GM13976 (cell line): ENCODE measurements around the gene PHF21A.

ENCODE experiments used
- DNase-seq: peaks from one replicate; pipeline ENCODE4 v3.0.0; 2012; ENCODE audit warnings: low spot score
- in situ Hi-C: fragments of 300-500 bp; cut with MboI; formaldehyde crosslinking; loops from one replicate; pipeline ENCODE4 v1.12.0; 2022; ENCODE audit warnings: low sequenced_read_pairs, mixed read lengths, inconsistent platforms; ENCODE audit not compliant: unreplicated experiment
- TF ChIP-seq, protein P1 (sequence below): IDR thresholded peaks from 2 replicates; pipeline ENCODE4 v1.5.1; 2012; ENCODE audit warnings: borderline replicate concordance, mild to moderate bottlenecking; ENCODE audit not compliant: insufficient read depth; ENCODE audit errors: extremely low read depth, missing control alignments, control extremely low read depth

Gene PHF21A

DNA sequence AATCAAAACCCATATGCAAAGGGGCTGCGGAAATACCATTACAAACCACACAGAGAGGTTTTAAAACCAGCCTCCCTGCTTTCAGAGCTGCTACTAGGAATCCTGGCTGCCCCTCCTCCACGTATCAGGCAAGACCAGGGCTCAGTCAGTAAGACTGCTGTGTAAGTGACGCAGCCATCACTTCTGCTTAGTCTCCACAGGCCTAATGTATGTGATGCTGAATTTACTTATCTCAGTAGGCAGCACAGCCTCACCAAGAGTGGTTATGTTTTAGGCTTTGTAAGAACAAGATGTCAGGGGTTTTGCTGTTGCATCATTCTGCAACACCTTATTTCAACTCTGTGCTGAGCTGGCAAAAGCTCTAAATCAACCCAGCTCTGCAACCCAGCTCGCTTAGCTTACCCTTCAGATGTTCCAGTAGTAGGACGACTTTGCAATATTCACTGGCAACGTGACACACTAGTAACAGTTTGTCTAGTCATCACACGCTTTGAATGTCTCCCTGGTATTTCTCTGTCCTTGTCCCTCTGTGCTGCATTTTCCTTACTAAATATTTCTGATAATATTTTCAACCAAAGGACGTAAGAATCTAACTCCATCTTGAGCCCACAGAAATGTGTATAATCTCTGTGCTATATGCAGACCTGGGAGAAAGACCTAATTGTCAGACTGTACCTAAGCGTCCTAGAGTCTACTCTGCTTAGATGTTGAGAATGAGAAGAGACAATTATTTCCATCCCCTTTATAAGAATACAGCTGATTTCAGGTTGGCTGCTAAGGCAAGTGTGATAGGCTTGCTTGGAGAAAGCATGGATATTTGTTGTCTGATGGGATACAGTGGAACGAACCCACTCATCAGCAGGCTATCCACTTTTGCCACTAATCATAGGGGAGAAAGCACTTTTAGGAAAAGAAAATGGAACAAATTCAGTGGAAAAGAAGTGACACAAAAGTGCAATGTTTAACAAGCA lies 126.6 kb downstream of the PHF21A start:
- TF ChIP-seq, protein P1, sequence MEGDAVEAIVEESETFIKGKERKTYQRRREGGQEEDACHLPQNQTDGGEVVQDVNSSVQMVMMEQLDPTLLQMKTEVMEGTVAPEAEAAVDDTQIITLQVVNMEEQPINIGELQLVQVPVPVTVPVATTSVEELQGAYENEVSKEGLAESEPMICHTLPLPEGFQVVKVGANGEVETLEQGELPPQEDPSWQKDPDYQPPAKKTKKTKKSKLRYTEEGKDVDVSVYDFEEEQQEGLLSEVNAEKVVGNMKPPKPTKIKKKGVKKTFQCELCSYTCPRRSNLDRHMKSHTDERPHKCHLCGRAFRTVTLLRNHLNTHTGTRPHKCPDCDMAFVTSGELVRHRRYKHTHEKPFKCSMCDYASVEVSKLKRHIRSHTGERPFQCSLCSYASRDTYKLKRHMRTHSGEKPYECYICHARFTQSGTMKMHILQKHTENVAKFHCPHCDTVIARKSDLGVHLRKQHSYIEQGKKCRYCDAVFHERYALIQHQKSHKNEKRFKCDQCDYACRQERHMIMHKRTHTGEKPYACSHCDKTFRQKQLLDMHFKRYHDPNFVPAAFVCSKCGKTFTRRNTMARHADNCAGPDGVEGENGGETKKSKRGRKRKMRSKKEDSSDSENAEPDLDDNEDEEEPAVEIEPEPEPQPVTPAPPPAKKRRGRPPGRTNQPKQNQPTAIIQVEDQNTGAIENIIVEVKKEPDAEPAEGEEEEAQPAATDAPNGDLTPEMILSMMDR, result no peak
- no peak for DNase-seq
- in situ Hi-C loops, result no loop called here

DNA sequence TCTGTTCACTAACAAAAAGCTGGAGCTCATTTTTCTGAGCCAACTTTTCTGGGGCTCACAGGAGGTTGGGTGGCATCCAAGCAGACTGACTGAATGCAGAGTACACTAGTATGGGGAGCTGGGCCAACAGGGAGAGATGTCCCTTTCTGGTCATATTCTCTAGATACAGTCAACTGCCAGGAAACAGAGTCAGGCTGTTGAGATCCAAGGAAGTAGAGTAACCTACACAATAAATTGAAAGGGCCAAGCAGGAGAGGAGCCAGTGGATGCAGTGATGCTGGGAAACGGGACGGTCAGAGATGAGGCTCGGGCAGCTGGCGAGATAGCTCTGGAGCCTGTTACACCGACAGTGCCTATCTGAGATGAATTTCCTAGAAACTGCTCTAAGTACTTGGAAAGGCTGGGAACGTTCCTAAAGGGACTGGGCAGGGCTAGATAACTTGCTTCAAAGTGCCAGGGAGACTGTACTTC lies 127.7 kb downstream of the PHF21A start:
- TF ChIP-seq, protein P1, result no peak
- DNase-seq, result no peak
- in situ Hi-C loops, result no loop called here

DNA sequence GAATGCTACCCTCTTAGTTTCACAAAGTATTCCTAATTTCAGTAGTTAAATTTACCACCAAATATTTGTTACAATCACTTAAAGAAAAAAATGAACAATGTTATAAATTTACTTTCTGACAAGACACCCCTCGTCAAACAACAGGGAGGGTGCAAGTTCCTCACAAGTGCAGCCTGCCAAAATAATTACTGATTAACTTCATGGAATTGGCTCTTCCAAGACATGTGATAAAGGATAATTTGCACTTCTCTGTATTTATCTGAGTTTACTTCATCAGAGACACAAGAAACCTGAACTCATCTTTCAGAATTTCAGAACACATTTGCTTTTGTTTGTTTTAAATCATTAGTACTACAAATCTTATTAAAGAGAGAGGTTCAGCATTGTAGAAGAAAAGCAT lies 132.3 kb downstream of the PHF21A start:
- DNase-seq, result no peak
- TF ChIP-seq, protein P1, result no peak
- in situ Hi-C loops, result no loop called here

DNA sequence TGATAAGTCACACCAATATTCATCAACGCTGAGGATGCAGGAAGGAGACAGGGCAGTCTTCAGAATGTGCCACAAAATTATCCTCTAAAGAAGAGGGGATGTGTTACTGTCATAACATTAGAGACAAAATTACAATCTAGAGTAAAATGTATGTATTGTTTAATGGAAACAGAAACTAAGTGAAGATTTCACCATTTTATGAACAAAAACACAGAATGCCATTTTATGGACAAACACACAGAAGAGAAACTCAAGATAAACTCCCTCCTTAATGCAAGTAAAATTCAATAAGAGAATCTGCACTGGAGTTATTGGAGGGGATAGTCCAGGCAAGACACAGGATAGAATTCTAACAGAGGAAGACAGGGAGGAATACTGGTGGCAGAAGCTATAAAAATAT lies 136.0 kb downstream of the PHF21A start:
- TF ChIP-seq, protein P1, result no peak
- DNase-seq, result no peak
- in situ Hi-C loops, result no loop called here

DNA sequence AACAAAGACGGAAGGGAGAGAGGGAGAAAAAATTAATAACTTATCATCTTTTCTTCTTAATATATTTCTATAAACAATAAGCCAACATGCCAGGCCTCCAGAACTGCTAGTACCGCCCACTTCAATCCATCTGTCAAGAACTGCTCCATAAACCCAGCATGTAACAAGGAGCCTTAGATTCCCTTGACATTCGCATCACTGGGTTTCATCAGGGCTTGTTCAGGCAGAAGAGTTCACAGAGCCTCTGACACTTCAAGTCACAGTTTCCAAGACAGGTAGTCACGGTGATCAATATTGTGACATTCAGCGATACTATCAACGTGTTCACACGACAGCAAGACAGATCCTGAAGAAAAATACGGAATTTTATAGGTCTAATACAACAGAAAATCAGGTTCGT lies 137.1 kb downstream of the PHF21A start:
- TF ChIP-seq, protein P1, result no peak
- in situ Hi-C loops, result no loop called here

DNA sequence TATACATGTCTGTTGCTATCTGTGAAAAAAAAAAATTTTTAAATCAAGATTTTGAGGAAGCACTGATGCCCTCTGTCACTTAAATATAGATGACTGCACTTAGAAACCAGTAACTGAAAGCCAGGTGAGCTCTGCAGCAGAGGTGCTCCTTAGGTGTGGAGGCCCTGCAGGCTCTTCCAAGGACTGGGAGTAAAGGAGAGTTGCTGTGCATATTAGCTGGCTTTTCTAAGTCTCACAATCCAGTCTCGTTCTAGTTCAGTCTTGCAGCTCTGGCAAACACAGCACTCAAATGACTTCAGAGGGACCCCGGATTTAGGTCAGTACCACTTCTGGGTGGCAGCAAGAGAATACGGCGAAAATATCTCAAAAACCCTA lies 137.8 kb downstream of the PHF21A start:
- TF ChIP-seq, protein P1, result no peak
- DNase-seq, result no peak
- in situ Hi-C loops, result no loop called here

More for the DNA sequence above, 137.1 kb downstream of the PHF21A start:
- no peak for DNase-seq
